H4 (cell line): ENCODE measurements around the gene EVC. TPM values are rescaled to one million over a fixed set of nuclear protein-coding genes. Genes with fewer than 3 reads are reported as not detected.
"Not testable (repeated sequence)": the region's sequence is repeated elsewhere in the genome, so short reads cannot be mapped to it uniquely, and the experiment has no call there.

Source experiments
- DNase-seq: peaks from one replicate; pipeline ENCODE4 v3.0.0-alpha.2; 2015; ENCODE audit warnings: low spot score
- total RNA-seq: library from RNA; depleted of rRNA; stranded (reverse); fragments of >200 nt; shearing (Covaris generic); gene quantifications from 2 replicates; pipeline ENCODE4 v1.2.3, GENCODE V29; 2014

Gene EVC
- total RNA-seq, 1 experiment from 2014 or later, result 6.7 TPM

DNA sequence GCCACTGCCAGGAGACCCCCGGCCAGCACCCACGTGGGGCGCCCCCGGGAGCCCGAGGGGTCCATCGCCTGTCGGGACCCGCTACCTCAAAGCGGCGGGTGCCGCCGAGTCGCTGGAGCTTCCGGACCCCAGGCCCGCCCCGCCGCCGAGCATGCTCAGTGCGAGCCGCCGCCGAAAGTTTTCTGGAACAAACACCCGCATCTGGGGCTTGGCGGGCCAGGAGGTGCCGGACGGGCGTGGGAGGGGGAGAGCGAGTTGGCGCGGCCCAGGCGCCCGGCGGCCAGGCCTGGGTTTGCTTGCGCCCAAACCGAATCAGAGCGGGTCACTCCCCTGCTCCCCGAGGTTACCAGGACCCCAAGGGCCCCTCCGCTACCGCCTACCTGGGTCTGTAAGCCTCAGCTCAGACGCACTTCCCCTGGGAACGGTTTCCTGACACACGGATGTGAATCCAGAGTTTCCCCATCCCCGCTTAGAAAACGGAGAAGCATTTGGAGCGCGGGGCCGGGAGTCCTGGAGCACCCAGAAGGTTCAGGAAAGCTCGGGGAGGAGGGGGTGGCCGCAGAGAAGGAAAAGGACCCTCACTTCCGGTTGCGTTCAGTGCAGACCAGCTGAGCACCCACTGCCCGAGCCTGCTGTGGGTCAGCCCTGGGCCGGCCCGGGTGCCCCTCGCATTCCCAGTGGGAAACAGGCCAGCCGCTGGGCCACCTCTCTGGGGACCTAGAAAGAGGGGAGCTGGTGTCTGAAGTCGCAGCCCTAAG lies 2.4 kb upstream of the EVC start, which contains the start of gene EVC2:
Gene EVC2, minus strand, starts transcription at position 111 of the 758 bp plus-strand sequence. Its CDS starts 46 bp downstream, at position 65.
- no peak for DNase-seq

GRCh38 chr4:5709207-5709575 lies 1.8 kb upstream of the EVC start:
- no peak for DNase-seq

DNA sequence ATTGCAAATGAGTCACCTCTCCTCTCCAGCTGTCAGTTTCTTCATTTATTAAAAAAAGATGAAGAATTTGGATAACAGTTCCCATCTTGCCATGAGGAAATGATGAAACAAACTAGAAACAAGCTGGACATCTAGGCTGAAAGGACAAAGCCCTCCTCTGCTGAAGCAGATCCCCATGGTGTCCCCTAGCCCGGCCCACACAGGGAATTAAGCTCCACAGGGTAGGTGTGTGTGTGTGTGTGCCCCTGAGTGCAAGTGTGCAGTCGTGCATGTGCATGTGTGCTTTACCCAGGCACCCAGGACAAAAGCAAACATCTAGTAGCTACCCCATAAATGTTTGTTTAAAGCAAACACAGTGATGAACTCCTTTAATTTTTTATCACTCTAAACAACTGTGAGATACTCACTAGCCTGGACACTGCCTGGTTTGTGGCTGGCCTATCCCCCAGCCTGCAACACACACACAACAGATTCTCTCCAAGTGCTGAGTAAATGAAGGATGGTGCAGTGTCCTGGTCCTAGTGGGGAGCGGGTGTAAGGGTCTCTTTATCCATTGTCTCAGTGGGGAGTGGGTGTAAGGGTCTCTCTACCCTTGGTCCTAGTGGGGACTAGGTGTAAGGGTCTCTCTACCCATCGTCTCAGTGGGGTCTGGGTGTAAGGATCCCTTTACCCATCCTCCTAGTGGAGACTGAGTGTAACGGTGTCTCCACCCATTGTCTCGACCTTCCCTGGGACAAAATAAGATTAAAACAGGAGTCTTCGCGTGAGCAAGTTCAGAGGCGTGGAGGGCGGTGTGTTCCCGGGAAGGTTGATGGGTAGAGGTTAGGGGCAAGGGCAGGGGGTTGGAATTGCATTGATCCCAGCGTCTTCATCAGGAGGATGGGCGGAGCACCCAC lies 688 bp upstream of the EVC start:
- no peak for DNase-seq

DNA sequence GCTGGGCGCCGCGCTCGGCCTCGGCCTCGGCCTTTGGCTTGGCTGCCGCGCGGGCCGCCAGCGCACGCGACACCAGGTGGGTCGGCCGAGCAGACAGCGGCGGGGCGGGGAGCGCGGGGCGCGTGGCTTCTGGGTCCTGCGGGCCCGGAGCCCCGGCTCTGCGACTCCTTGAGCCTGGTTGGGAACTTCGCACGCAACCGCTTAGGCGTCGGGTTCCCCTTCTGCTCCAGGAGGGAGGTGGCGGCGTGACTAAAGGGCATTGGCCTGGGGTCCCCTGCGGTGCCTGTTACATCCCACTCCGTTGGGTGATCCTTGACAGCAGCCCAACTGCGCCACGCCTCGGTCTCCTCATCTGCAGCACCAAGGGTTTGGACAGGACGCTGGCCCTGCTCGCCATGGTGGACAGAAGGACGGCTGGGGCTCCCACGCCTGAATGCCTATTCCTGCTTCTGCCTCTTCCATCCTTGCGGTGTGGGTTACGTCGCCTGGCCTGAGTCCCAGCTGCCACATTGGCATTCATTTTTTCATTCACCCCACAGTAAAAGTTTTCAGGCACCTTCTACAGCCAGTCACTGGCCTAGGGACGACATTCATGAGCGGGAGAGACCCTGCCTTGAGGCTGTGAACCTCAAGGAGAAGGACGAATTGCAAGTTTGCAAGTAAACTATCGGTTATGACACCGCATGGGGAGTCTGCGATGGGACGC lies 631 bp downstream of the EVC start:
- peak; percentile 44 for DNase-seq

- DNase-seq, result peak; percentile 45
Observed at GRCh38 chr4:5712517-5712916, 1.5 kb downstream of the EVC start.

GRCh38 chr4:5712931-5713330 lies 1.9 kb downstream of the EVC start:
- no peak for DNase-seq

- DNase-seq, result no peak
Observed at GRCh38 chr4:5713861-5714260, 2.9 kb downstream of the EVC start.

DNA sequence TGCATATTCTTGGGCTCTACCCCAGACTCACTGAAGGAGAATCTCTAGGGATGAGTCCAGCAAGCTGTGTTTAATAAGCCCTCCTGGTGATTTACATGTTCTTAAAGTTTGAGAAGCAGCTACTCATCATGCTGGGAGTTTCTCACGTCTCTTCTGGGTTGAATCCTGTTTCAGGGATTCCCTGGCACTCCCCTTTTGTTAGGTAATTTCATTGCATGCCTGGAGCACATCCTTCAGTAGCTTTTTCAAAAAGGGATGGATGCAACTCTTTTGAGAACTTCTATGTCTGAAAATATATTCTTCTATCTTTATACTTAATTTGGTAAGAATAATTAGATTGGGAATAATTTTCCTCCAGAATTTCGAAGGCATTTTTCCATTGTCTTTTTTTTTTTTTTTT lies 4.4 kb downstream of the EVC start:
- DNase-seq, result no peak

- DNase-seq, result no peak
Observed at GRCh38 chr4:5716391-5716790, 5.4 kb downstream of the EVC start.

DNA sequence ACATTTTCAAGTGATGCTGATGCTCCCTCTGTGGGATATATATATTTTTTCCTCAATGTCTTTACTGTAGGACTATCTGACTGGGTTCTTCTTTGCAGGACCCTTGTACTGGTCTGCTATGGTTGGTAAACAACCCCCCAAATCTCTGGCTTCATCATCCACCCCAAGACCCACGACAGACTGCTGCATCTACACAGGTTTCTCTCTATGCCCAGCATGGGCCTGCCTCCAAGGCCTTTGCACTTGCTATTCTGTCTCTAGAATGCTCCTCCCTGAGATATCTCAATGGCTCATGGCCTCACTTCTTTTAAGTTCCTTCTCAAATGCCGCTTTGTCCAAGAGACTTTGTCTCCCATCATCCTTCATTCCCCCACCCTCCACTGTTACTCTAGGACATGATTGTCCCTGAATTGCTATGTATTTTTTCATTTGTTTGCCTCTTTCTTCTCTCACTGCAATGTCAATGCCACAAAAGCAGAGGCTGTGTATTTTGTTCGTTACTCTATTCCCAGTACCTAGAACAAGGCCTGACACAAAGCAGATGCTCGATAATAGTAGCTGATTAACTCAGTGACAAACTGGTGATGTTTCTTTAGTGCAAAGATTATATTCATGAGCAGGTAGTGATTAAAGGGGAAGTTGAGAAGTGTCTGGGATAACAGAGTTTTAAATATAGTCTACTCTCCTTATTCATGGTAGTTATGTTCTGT lies 6.6 kb downstream of the EVC start:
- DNase-seq, result no peak

DNA sequence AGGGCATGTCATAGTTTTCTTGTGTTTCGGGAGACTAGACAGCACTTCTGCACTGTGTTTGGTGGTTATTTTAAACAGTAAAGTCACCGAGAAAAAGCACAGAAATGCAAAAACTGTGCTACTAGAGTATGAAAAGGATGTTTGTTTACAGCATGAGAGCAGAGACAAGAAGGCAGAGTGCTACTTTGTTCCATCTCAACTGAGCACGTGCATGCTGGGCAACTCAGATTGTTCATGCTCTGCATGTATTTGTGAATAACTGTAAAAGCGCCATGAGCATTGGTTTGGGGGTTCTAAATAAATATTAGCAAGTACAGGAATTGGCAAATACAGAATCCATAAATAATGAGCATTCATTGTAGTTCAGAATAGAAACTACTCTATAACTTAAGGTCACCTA lies 7.4 kb downstream of the EVC start:
- no peak for DNase-seq

DNA sequence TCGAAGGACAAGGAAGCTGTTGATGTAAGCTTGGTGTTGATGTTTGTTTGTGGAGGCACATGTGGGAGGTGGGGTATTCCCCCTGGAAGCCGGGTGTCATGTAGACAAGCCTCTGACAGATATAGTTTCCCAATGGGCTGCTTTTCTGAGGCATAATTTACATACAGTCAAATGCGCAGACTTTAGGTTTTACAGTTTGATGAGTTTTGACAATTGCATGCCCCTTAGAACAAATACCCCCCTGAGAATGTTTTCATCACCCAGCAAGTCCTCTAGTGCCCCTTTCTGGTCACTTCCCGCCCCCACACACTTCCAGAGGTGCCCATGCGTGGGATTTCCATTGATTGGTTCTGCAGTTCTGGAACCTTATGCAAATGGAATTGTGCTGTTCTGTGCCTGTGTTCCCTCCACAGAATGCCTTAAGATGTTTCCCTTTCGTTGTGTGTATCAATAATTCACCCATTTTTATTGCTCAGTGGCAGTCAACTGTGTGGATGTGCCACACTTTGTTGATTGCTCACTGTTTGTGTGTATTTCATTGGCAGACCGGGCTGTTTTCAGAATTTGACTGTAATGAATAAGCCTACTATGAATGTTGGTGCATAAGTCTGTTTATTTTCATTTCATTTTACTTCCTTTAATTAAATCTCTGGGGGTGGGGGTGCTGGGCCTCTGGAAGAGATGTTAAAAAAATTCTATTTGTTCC lies 8.5 kb downstream of the EVC start:
- DNase-seq, result no peak

DNA sequence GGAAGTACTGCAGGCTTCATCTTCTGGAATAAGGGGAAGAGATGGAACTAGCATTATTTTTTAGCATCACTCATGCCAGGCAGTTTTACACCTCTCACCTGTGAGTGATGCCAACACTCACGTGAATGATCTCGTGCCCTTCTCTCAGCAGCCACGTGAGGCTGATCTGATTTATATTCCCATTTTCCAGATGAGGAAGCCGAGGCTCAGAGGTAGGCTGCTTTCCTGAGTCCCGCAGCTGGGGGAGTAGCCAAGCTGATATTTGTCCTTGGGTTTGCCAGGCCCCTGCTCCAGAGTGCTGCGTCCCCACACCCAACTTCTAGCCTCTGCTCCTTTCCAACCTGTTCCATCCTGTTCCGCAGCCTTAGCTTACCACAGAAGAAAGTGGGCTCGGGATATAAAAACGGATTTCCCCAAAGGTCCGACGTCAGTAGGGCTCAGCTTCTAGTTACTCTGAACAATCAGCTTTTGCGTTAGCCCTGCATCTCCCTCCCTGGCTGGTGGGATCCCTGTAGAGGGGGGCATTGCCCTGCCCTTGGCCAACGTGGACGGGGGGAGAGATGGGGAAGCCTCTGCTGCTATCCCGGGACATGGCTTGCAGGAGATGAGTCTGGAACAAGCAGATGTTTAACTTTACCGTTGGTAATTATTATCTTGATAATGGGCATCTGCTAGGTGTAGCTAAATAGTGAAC lies 9.3 kb downstream of the EVC start:
- no peak for DNase-seq

- DNase-seq, result no peak
Observed at GRCh38 chr4:5720980-5721379, 10.0 kb downstream of the EVC start.

GRCh38 chr4:5721923-5722322 lies 10.9 kb downstream of the EVC start:
- DNase-seq, result no peak

DNA sequence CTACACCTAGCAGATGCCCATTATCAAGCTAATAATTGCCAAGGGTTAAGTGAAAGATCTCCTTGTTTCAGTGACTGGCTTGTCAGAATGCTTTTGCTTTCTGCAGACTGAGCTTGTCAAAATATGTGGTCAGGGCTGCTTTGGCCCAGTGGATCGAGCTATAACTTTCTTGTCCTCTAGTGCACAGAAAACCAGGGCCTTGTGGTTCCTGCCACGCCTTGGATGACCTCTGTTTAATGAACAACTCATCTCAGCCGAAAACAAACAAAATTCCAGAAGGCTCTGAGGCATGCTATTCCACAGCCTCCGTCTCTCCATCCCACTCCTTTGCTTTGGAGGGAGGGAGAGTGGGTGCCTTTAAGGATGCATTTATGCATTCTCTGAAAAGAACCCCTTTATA lies 11.3 kb downstream of the EVC start:
- DNase-seq, result no peak

DNA sequence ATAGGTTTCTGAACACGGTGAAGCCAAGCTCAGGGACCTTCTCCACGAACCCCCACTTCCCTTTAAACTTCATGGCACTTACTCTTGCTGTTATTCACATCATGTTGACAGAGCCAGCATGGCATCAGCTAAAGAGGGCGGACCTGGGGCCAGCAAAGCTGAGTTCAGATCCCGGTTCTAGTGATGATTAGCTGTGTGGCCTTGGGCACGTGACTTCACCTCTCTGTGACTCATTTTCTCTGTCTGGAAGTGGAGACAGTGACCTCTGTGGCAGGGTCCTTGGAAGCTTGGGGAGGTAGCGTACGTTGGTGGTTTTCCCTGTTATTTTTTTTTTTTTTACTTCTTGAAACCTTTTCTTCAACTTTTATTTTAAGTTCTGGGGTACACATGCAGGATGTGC lies 13.4 kb downstream of the EVC start:
- no peak for DNase-seq

GRCh38 chr4:5728412-5728811 lies 17.4 kb downstream of the EVC start:
- not testable (repeated sequence) for DNase-seq

DNA sequence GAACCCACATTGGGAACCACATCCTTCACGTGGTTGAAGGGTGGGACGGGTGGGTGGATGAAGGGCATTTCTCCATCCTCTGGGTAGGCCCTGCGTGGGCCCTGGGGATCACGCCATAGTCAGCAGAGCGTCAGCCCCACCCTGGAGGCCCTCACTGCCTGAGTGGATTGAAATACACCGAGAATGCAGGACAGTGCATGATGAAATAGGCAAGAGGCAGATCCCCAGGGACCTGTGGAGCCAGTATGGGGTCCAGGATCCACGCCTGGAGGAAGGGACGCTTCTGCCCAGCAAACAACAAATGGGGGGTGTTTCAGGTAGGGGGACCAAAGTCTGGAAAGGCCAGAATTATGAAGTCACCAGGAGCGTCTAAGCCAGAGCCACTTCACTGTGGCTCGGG lies 19.4 kb downstream of the EVC start:
- DNase-seq, result no peak
